Gastroesophageal sphincter (tissue), 4 donors: ENCODE results near the gene C5. TPM values are rescaled to one million over a fixed set of nuclear protein-coding genes. Genes with fewer than 3 reads are reported as not detected.

Experiments
- ATAC-seq: fragments of 150-250 bp; one replicate; pipeline ENCODE4 v1.9.1; 2016; ENCODE audit warnings: mild to moderate bottlenecking, moderate library complexity
- H3K27ac ChIP-seq, 4 donors: fragments of 200-600 bp; sonication (generic) in 3 of 4; 1 replicate in 3 of 4; 2 replicates in 1 of 4; pipeline ENCODE4 v1.5.1; 2016 to 2019
- H3K27me3 ChIP-seq: fragments of 200-600 bp; sonication (generic); one replicate; pipeline ENCODE4 v1.5.1; 2019
- H3K36me3 ChIP-seq, 2 donors: fragments of 200-600 bp; sonication (generic); one replicate each; pipeline ENCODE4 v1.5.1; 2019; ENCODE audit warnings: control low read depth in 1 of 2
- H3K4me1 ChIP-seq, 3 donors: fragments of 200-600 bp; sonication (generic); 1 replicate in 2 of 3; 2 replicates in 1 of 3; pipeline ENCODE4 v1.5.1; 2016 to 2019; ENCODE audit warnings: control low read depth in 2 of 3
- H3K4me3 ChIP-seq, 2 donors: fragments of 200-600 bp; sonication (generic); one replicate each; pipeline ENCODE4 v1.5.1; 2019; ENCODE audit warnings: mild to moderate bottlenecking in 1 of 2, moderate library complexity in 1 of 2
- H3K9me3 ChIP-seq, 3 donors: fragments of 200-600 bp; sonication (generic); one replicate each; pipeline ENCODE4 v1.5.1; 2017 to 2019; ENCODE audit warnings: control low read depth in 2 of 3
- CTCF ChIP-seq, 4 experiments: fragments of 200-600 bp in 2 of 4; fragments of 450-650 bp in 2 of 4; sonication (generic) in 1 of 4; IDR thresholded peaks; one replicate each; pipeline ENCODE4 v1.5.1; 2017 to 2019; ENCODE audit warnings: antibody characterized with exemption in 4 of 4, mild to moderate bottlenecking in 2 of 4, moderate library complexity in 2 of 4
- EP300 ChIP-seq: sonication (generic); formaldehyde crosslinking; IDR thresholded peaks from one replicate; pipeline ENCODE4 v1.6.1; 2017; ENCODE audit warnings: antibody characterized with exemption, mild to moderate bottlenecking
- POLR2A ChIP-seq, 2 donors: fragments of 450-650 bp; IDR thresholded peaks; one replicate each; pipeline ENCODE4 v1.6.1; 2017; ENCODE audit warnings: antibody characterized with exemption in 2 of 2, mild to moderate bottlenecking in 2 of 2, moderate library complexity in 1 of 2
- POLR2AphosphoS5 ChIP-seq: sonication (generic); formaldehyde crosslinking; IDR thresholded peaks from one replicate; pipeline ENCODE4 v1.6.1; 2017; ENCODE audit warnings: antibody characterized with exemption
- WGBS, 2 donors: methylation state at CpG; one replicate each; pipeline ENCODE4 v1.1.5; 2018; ENCODE audit warnings: low coverage in 1 of 2; 5-methylcytosine and 5-hydroxymethylcytosine counted together
- total RNA-seq, 4 donors: library from RNA; depleted of rRNA; stranded (reverse); fragments of >200 nt; gene quantifications; one replicate each; pipeline ENCODE4 v1.1.0, GENCODE V29; 2016

Gene C5
- total RNA-seq, 4 donors from 2014 or later, result 2.7 to 8.9 (median 6.3) TPM

DNA sequence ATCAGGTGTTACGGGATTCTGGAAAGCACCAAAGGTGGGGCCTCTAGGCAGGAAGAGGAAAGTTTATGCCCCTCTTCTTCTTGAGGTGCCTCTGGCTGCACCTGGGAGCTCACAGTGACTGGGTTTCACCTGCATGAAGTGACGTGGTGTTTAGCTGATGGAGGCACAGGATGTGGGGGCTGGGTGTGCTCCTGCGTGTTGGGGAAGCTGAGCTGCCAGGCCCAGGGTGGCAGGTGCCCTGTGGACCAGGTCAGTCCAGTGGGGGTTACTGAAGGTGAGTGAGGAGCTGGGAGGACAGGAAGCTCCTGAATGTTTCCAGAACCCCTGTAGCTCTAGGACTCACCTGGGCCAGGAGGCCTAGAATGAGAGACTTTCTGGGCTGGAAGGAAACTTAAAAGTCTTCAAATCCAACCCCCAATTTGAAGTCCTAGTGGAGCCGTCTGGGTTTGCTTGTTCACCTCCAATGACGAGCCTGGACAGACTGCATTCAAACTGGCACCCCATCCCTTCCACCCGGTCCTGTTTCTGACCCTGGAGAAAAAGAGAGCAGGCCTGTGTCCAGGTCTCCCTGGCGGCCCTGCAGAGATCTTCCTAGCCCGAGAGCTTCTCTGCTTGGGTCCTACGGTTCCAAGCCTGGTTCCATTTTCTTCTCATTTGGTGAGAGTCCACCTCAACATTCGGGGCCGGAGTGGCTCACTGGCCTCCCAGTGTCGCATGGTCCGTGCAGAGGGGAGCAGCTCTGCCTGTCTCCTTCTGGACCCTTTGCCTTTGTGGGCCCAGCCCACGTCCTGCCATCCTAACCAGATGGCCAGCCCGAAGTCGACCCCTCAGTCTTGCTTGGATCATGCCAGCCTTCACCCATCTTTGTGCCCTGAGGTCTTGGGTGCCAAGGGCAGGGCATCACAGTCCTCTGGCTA is 145.8 kb downstream of the C5 start:
- no peak for ATAC-seq
- no peak overlapping the region for H3K27ac ChIP-seq

GRCh38 chr9:120902569-120903535 is 147.2 kb downstream of the C5 start:
- TF ChIP-seq CTCF (IDR thresholded peaks at IDR 0.05) (no peak), EP300 (no peak), POLR2A (IDR thresholded peaks at IDR 0.05) (no peak), POLR2AphosphoS5 (no peak)
- Histone ChIP-seq H3K4me3 (no peak overlapping the region), H3K27ac (no peak overlapping the region), H3K27me3 (no peaks in the 10 kb centered on the region), H3K9me3 (no peaks in the 10 kb centered on the region), H3K36me3 (peaks cover 0 to 23% of the 10 kb centered on the region in 2 donors), H3K4me1 (peaks cover 0 to under 1% (median 0%) of the 10 kb centered on the region in 3 donors)
- ATAC-seq, result no peak
- 49 to 80% methylated on average over 2 to 10 of the region's 14 CpGs for WGBS, 2 donors

More for the DNA sequence above, 145.8 kb downstream of the C5 start:
- TF ChIP-seq POLR2AphosphoS5 (no peak), EP300 (no peak), POLR2A (IDR thresholded peaks at IDR 0.05) (no peak), CTCF (IDR thresholded peaks at IDR 0.05) (no peak)
- Histone ChIP-seq H3K9me3 (no peaks in the 10 kb centered on the region), H3K36me3 (peaks cover 0 to 32% of the 10 kb centered on the region in 2 donors), H3K4me1 (no peaks in the 10 kb centered on the region), H3K4me3 (no peak overlapping the region), H3K27me3 (no peaks in the 10 kb centered on the region)
- 91 to 100% methylated on average over 1 to 9 of the region's 16 CpGs for WGBS, 2 donors

Other genes starting within 250 kb of the C5 start
- 10 to 100 TPM; 26.8 to 42.8 (median 33.2) TPM for gene PSMD5, start 207.4 kb downstream of the C5 start, total RNA-seq
- 10 to 100 TPM; 27.0 to 82.5 (median 54.3) TPM for gene PHF19, start 173.1 kb downstream of the C5 start, total RNA-seq
- 10 to 100 TPM in 1 of 4 donors, 1 to 10 TPM in 3; 1.2 to 14.3 (median 7.1) TPM for gene TRAF1, start 123.5 kb downstream of the C5 start, total RNA-seq
- 10 to 100 TPM in 3 of 4 donors, 1 to 10 TPM in 1; 7.3 to 18.7 (median 16.9) TPM for gene CNTRL, start 24.7 kb upstream of the C5 start, total RNA-seq
- 10 to 100 TPM; 29.7 to 40.2 (median 31.4) TPM for gene RAB14, start 151.6 kb upstream of the C5 start, total RNA-seq
- 1,000 to 10,000 TPM; 2,362 to 3,466 (median 3,146) TPM for gene GSN, start 217.9 kb upstream of the C5 start, total RNA-seq